ENCODE measurements around the gene CEP55.

The CEP55 gene

GRCh38 chr10:93566435-93567276 lies 70.2 kb downstream of the CEP55 start, which contains the start of gene FFAR4:
FFAR4 (plus strand) TSS chr10:93566665; CDS start chr10:93566721, 56 bp downstream.
- H3K27ac ChIP-seq: no peak within 1 kb of the TSS
- no peak for TF ChIP-seq CTCF (IDR thresholded peaks at IDR 0.05)
- TF ChIP-seq ZFX (IDR thresholded peaks at IDR 0.05; ENCODE audit: borderline replicate concordance): no peak

GRCh38 chr10:93567277-93568104 lies 71.1 kb downstream of the CEP55 start:
- no peak overlapping the region for H3K27ac ChIP-seq
- no peak for TF ChIP-seq ZFX (IDR thresholded peaks at IDR 0.05; ENCODE audit: borderline replicate concordance)
- TF ChIP-seq CTCF (IDR thresholded peaks at IDR 0.05): no peak

- H3K27ac ChIP-seq: no peak overlapping the region
- TF ChIP-seq ZFX (IDR thresholded peaks at IDR 0.05; ENCODE audit: borderline replicate concordance) (no peak), CTCF (IDR thresholded peaks at IDR 0.05) (no peak)
Measured at GRCh38 chr10:93568105-93568390, 71.6 kb downstream of the CEP55 start.

- no peak overlapping the region for H3K27ac ChIP-seq
- TF ChIP-seq CTCF (IDR thresholded peaks at IDR 0.05) (no peak), ZFX (IDR thresholded peaks at IDR 0.05; ENCODE audit: borderline replicate concordance) (no peak)
Measured at GRCh38 chr10:93570383-93570782, 74.0 kb downstream of the CEP55 start.

GRCh38 chr10:93572606-93573005 lies 76.2 kb downstream of the CEP55 start:
- TF ChIP-seq CTCF (IDR thresholded peaks at IDR 0.05): no peak
- TF ChIP-seq ZFX (IDR thresholded peaks at IDR 0.05; ENCODE audit: borderline replicate concordance): no peak
- H3K27ac ChIP-seq: no peak overlapping the region

GRCh38 chr10:93573051-93573909 lies 76.9 kb downstream of the CEP55 start:
- TF ChIP-seq CTCF (IDR thresholded peaks at IDR 0.05) (no peak), ZFX (IDR thresholded peaks at IDR 0.05; ENCODE audit: borderline replicate concordance) (no peak)
- no peak overlapping the region for H3K27ac ChIP-seq
